ENCODE results near the gene MCF2L.
"Not testable (repeated sequence)": the region's sequence is repeated elsewhere in the genome, so short reads cannot be mapped to it uniquely, and the experiment has no call there.

MCF2L gene

GRCh38 chr13:113096052-113096744, 127.2 kb downstream of the MCF2L start:
- DNase-seq (ENCODE audit: low read depth) = no peak
- TF ChIP-seq, protein P1, sequence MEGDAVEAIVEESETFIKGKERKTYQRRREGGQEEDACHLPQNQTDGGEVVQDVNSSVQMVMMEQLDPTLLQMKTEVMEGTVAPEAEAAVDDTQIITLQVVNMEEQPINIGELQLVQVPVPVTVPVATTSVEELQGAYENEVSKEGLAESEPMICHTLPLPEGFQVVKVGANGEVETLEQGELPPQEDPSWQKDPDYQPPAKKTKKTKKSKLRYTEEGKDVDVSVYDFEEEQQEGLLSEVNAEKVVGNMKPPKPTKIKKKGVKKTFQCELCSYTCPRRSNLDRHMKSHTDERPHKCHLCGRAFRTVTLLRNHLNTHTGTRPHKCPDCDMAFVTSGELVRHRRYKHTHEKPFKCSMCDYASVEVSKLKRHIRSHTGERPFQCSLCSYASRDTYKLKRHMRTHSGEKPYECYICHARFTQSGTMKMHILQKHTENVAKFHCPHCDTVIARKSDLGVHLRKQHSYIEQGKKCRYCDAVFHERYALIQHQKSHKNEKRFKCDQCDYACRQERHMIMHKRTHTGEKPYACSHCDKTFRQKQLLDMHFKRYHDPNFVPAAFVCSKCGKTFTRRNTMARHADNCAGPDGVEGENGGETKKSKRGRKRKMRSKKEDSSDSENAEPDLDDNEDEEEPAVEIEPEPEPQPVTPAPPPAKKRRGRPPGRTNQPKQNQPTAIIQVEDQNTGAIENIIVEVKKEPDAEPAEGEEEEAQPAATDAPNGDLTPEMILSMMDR (IDR thresholded peaks at IDR 0.05; ENCODE audit: control insufficient read depth, extremely low read depth, insufficient read depth) = no peak
- no peak overlapping the region for H3K4me3 ChIP-seq (ENCODE audit: low read depth, low read length)

DNA sequence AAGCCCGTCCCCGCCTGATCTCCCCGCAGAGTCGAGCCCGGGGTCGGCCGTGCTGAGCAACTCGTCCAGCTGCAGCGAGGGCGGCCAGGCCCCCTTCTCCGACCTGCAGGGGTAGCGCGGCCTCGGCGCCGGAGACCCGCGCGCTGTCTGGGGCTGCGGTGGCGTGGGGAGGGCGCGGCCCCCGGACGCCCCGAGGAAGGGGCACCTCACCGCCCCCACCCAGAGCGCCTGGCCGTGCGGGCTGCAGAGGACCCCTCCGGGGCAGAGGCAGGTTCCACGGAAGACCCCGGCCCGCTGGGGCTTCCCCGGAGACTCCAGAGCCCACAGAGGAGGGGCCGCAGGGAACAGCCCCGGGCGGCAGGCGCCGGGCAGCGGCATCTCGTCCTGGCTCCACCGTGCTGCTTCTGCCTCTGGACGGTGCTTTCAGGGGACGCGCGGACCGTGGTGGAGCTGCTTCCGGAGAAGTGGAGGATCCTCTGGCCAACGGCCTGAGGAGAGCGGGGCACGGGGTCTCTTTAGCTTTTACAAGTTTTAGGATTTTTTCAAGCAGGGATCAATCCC, 127.8 kb downstream of the MCF2L start:
- TF ChIP-seq, protein P1 (IDR thresholded peaks at IDR 0.05; ENCODE audit: control insufficient read depth, extremely low read depth, insufficient read depth) = no peak
- no peak overlapping the region for H3K4me3 ChIP-seq (ENCODE audit: low read depth, low read length)
- DNase-seq (ENCODE audit: low read depth) = no peak

- no peak for DNase-seq (ENCODE audit: low read depth)
- no peak overlapping the region for H3K4me3 ChIP-seq (ENCODE audit: low read depth, low read length)
- TF ChIP-seq, protein P1 (IDR thresholded peaks at IDR 0.05; ENCODE audit: control insufficient read depth, extremely low read depth, insufficient read depth) = no peak
Measured at GRCh38 chr13:113097651-113098050, 128.6 kb downstream of the MCF2L start.

GRCh38 chr13:113098162-113098732, 129.2 kb downstream of the MCF2L start:
- DNase-seq (ENCODE audit: low read depth) = no peak
- TF ChIP-seq, protein P1 (IDR thresholded peaks at IDR 0.05; ENCODE audit: control insufficient read depth, extremely low read depth, insufficient read depth) = no peak
- H3K4me3 ChIP-seq (ENCODE audit: low read depth, low read length) = no peak overlapping the region

- TF ChIP-seq, protein P1 (IDR thresholded peaks at IDR 0.05; ENCODE audit: control insufficient read depth, extremely low read depth, insufficient read depth) = no peak
- no peak for DNase-seq (ENCODE audit: low read depth)
Measured at GRCh38 chr13:113099142-113099541, 130.1 kb downstream of the MCF2L start.

GRCh38 chr13:113102302-113102701, 133.3 kb downstream of the MCF2L start:
- not testable (repeated sequence) for DNase-seq (ENCODE audit: low read depth); H3K4me3 ChIP-seq (ENCODE audit: low read depth, low read length)

More at GRCh38 chr13:113099142-113099541, 130.1 kb downstream of the MCF2L start:
- H3K4me3 ChIP-seq (ENCODE audit: low read depth, low read length) = no peak overlapping the region

GRCh38 chr13:113102727-113103126, 133.7 kb downstream of the MCF2L start:
- no peak overlapping the region for H3K4me3 ChIP-seq (ENCODE audit: low read depth, low read length)
- TF ChIP-seq, protein P1 (IDR thresholded peaks at IDR 0.05; ENCODE audit: control insufficient read depth, extremely low read depth, insufficient read depth) = no peak
- no peak for DNase-seq (ENCODE audit: low read depth)
